H9 (cell line): ENCODE data around the gene KRT80. TPM values are rescaled to one million over a fixed set of nuclear protein-coding genes. Genes with fewer than 3 reads are reported as not detected.

Experiments
- DNase-seq: peaks from one replicate; pipeline ENCODE4 v3.0.0-alpha.2; 2017
- H2AFZ ChIP-seq: one replicate; pipeline ENCODE4 v1.6.1; 2013; ENCODE audit warnings: mild to moderate bottlenecking, low read length, control low read depth, moderate library complexity
- H2AK5ac ChIP-seq: 2 replicates; pipeline ENCODE4 v1.6.1; 2013; ENCODE audit warnings: low read length, control low read depth, mixed read lengths; ENCODE audit not compliant: insufficient read length
- H2BK120ac ChIP-seq: one replicate; pipeline ENCODE4 v1.6.1; 2013; ENCODE audit warnings: low read depth, mild to moderate bottlenecking, low read length, control low read depth, inconsistent platforms; ENCODE audit not compliant: poor library complexity, severe bottlenecking
- H2BK12ac ChIP-seq: 2 replicates; pipeline ENCODE4 v1.6.1; 2013; ENCODE audit warnings: low read length, control low read depth, mixed read lengths, low read depth; ENCODE audit not compliant: insufficient read length
- H2BK15ac ChIP-seq: 2 replicates; pipeline ENCODE4 v1.6.1; 2013; ENCODE audit warnings: low read depth, low read length, control low read depth
- H2BK20ac ChIP-seq: one replicate; pipeline ENCODE4 v1.6.1; 2013; ENCODE audit warnings: low read depth, mild to moderate bottlenecking, low read length, control low read depth, inconsistent platforms; ENCODE audit not compliant: poor library complexity, severe bottlenecking
- H2BK5ac ChIP-seq: 2 replicates; pipeline ENCODE4 v1.6.1; 2013; ENCODE audit warnings: low read length, control low read depth, mixed read lengths; ENCODE audit not compliant: insufficient read length
- H3K14ac ChIP-seq: 2 replicates; pipeline ENCODE4 v1.6.1; 2013; ENCODE audit warnings: low read length, control low read depth; ENCODE audit not compliant: insufficient read depth
- H3K18ac ChIP-seq: 2 replicates; pipeline ENCODE4 v1.6.1; 2013; ENCODE audit warnings: low read depth, mild to moderate bottlenecking, mixed read lengths, low read length, control low read depth; ENCODE audit not compliant: insufficient read length
- H3K23ac ChIP-seq: 2 replicates; pipeline ENCODE4 v1.6.1; 2013; ENCODE audit warnings: low read length, control low read depth, mixed read lengths, low read depth; ENCODE audit not compliant: insufficient read length
- H3K23me2 ChIP-seq: 2 replicates; pipeline ENCODE4 v1.6.1; 2013; ENCODE audit warnings: low read depth, mild to moderate bottlenecking, mixed read lengths, low read length, control low read depth; ENCODE audit not compliant: insufficient read length, poor library complexity, severe bottlenecking
- H3K27ac ChIP-seq: 2 replicates; pipeline ENCODE4 v1.5.1; 2013; ENCODE audit warnings: low read length, control low read depth, mixed read lengths, low read depth; ENCODE audit not compliant: insufficient read length
- H3K27me3 ChIP-seq: 2 replicates; pipeline ENCODE4 v1.6.1; 2013; ENCODE audit warnings: low read length, control low read depth, inconsistent platforms; ENCODE audit not compliant: insufficient read depth
- H3K4ac ChIP-seq: 2 replicates; pipeline ENCODE4 v1.6.1; 2013; ENCODE audit warnings: low read depth, mild to moderate bottlenecking, control low read depth, inconsistent platforms, low read length, moderate library complexity
- H3K4me1 ChIP-seq: 2 replicates; pipeline ENCODE4 v1.6.1; 2013; ENCODE audit warnings: low read length, control low read depth, inconsistent platforms; ENCODE audit not compliant: insufficient read depth
- H3K4me2 ChIP-seq: 2 replicates; pipeline ENCODE4 v1.6.1; 2013; ENCODE audit warnings: low read length, control low read depth, mixed read lengths; ENCODE audit not compliant: insufficient read length, insufficient read depth
- H3K56ac ChIP-seq: 2 replicates; pipeline ENCODE4 v1.6.1; 2013; ENCODE audit warnings: low read depth, mild to moderate bottlenecking, mixed read lengths, low read length, control low read depth; ENCODE audit not compliant: insufficient read length
- H3K79me1 ChIP-seq: 2 replicates; pipeline ENCODE4 v1.6.1; 2013; ENCODE audit warnings: low read depth, mild to moderate bottlenecking, moderate library complexity, low read length, control low read depth, inconsistent platforms; ENCODE audit not compliant: insufficient read depth, poor library complexity, severe bottlenecking
- H3K79me2 ChIP-seq: 2 replicates; pipeline ENCODE4 v1.6.1; 2013; ENCODE audit warnings: low read length, control low read depth, inconsistent platforms; ENCODE audit not compliant: insufficient read depth
- H3K9ac ChIP-seq: 2 replicates; pipeline ENCODE4 v1.6.1; 2013; ENCODE audit warnings: low read length, control low read depth, mixed read lengths; ENCODE audit not compliant: insufficient read length; ENCODE audit errors: extremely low read depth
- H3K9me3 ChIP-seq: one replicate; pipeline ENCODE4 v1.6.1; 2013; ENCODE audit warnings: low read depth, low read length, inconsistent platforms; ENCODE audit not compliant: control insufficient read depth
- H3T11ph ChIP-seq: one replicate; pipeline ENCODE4 v1.6.1; 2013; ENCODE audit warnings: mild to moderate bottlenecking, low read length, control low read depth, inconsistent platforms
- H4K20me1 ChIP-seq: one replicate; pipeline ENCODE4 v1.6.1; 2013; ENCODE audit not compliant: control insufficient read depth, insufficient read length, insufficient read depth
- H4K5ac ChIP-seq: 2 replicates; pipeline ENCODE4 v1.6.1; 2013; ENCODE audit warnings: low read depth, mild to moderate bottlenecking, mixed read lengths, low read length, control low read depth; ENCODE audit not compliant: insufficient read length
- H4K8ac ChIP-seq: replicated peaks from 2 replicates; pipeline ENCODE4 v1.6.1; 2013; ENCODE audit warnings: low read length, control low read depth, mixed read lengths, low read depth; ENCODE audit not compliant: insufficient read length
- H4K91ac ChIP-seq: 2 replicates; pipeline ENCODE4 v1.6.1; 2013; ENCODE audit warnings: low read depth, mild to moderate bottlenecking, moderate library complexity, mixed read lengths, low read length, control low read depth; ENCODE audit not compliant: insufficient read length
- H3K27ac Mint-ChIP-seq, 3 experiments: 2 replicates in 2 of 3; 3 replicates in 1 of 3; pipeline ENCODE4 v1.8.0; 2020 to 2021; ENCODE audit warnings: mixed read lengths in 3 of 3, mild to moderate bottlenecking in 1 of 3, moderate library complexity in 1 of 3
- H3K27me3 Mint-ChIP-seq: 2 replicates; pipeline ENCODE4 v1.8.0; 2021; ENCODE audit warnings: low read depth, mild to moderate bottlenecking, moderate library complexity, mixed read lengths
- H3K36me3 Mint-ChIP-seq, 3 experiments: 2 replicates in 2 of 3; 3 replicates in 1 of 3; pipeline ENCODE4 v1.8.0; 2020 to 2021; ENCODE audit warnings: low read depth in 3 of 3, mixed read lengths in 3 of 3; ENCODE audit not compliant: insufficient read depth in 1 of 3
- H3K4me1 Mint-ChIP-seq, 2 experiments: 2 replicates each; pipeline ENCODE4 v1.8.0; 2020; ENCODE audit warnings: mixed read lengths in 2 of 2
- H3K4me3 Mint-ChIP-seq, 2 experiments: 2 replicates in 1 of 2; 3 replicates in 1 of 2; pipeline ENCODE4 v1.8.0; 2020 to 2021; ENCODE audit warnings: mild to moderate bottlenecking in 2 of 2, mixed read lengths in 2 of 2, moderate library complexity in 1 of 2
- H3K9me3 Mint-ChIP-seq, 2 experiments: 2 replicates in 1 of 2; 3 replicates in 1 of 2; pipeline ENCODE4 v1.8.0; 2020; ENCODE audit warnings: mild to moderate bottlenecking in 2 of 2, mixed read lengths in 2 of 2, moderate library complexity in 1 of 2
- whole genome bisulfite sequencing: extraction: QIAGEN DNeasy Blood & Tissue Kit; methylation state at CpG from one replicate; pipeline ENCODE4 v1.1.7; 2013; ENCODE audit warnings: missing lambda C conversion rate, low lambda C conversion rate, mixed read lengths; ENCODE audit not compliant: insufficient read length; ENCODE audit errors: extremely low coverage; 5-methylcytosine and 5-hydroxymethylcytosine counted together
- total RNA-seq: library from RNA; stranded (reverse); gene quantifications from 2 replicates; pipeline ENCODE4 v1.2.1, GENCODE V29; 2021
- TF ChIP-seq, protein P1 (sequence below): fragments of 200-600 bp; sonication (generic); conservative IDR thresholded peaks from 3 replicates; pipeline ENCODE4 v1.8.0; 2021; ENCODE audit warnings: antibody characterized with exemption, mild to moderate bottlenecking

Gene KRT80
- total RNA-seq, 1 experiment from 2014 or later: not detected

DNA sequence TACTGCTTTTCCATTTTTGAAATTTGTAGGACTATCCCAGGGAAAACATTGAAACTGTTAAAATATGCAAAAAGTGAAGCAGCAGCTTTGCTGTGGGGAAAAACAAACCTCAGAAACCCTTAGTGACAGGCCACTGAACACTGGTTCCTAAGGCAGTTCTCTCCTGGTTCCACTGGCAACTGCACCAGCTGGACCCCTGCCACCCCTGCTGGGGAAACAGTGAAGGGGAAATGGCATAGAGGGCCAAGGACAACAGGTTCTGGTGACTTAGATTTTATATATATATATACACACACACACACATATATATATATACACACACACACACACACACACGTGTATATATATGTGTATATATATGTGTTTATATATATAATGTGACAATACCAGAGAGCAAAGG is 25.0 kb upstream of the KRT80 start:
- no peak overlapping the region for H3K23ac ChIP-seq
- H4K5ac ChIP-seq: no peak overlapping the region
- no peaks in the 10 kb centered on the region for H3K23me2 ChIP-seq
- no peak overlapping the region for H2BK12ac ChIP-seq
- H2BK15ac ChIP-seq: no peak overlapping the region
- no peak overlapping the region for H3K14ac ChIP-seq
- Mint-ChIP-seq H3K36me3 (no peaks in the 10 kb centered on the region), H3K27me3 (peaks cover 11% of the 10 kb centered on the region), H3K4me1 (peaks cover 4 to 15% of the 10 kb centered on the region in 2 experiments), H3K27ac (no peak overlapping the region), H3K9me3 (no peaks in the 10 kb centered on the region), H3K4me3 (no peak overlapping the region)
- TF ChIP-seq, protein P1, sequence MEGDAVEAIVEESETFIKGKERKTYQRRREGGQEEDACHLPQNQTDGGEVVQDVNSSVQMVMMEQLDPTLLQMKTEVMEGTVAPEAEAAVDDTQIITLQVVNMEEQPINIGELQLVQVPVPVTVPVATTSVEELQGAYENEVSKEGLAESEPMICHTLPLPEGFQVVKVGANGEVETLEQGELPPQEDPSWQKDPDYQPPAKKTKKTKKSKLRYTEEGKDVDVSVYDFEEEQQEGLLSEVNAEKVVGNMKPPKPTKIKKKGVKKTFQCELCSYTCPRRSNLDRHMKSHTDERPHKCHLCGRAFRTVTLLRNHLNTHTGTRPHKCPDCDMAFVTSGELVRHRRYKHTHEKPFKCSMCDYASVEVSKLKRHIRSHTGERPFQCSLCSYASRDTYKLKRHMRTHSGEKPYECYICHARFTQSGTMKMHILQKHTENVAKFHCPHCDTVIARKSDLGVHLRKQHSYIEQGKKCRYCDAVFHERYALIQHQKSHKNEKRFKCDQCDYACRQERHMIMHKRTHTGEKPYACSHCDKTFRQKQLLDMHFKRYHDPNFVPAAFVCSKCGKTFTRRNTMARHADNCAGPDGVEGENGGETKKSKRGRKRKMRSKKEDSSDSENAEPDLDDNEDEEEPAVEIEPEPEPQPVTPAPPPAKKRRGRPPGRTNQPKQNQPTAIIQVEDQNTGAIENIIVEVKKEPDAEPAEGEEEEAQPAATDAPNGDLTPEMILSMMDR: no peak
- H3K27ac ChIP-seq: no peak overlapping the region
- WGBS: no CpG with 5 or more reads among the region's 1 CpG
- H3K79me2 ChIP-seq: no peaks in the 10 kb centered on the region
- H2BK5ac ChIP-seq: no peak overlapping the region
- no peak overlapping the region for H3K4me2 ChIP-seq
- H3K4me1 ChIP-seq: no peaks in the 10 kb centered on the region
- H3K9ac ChIP-seq: no peak overlapping the region
- no peak overlapping the region for H3K4ac ChIP-seq
- H3T11ph ChIP-seq: no peak overlapping the region
- no peak overlapping the region for H3K56ac ChIP-seq
- H2BK20ac ChIP-seq: no peak overlapping the region
- no peak overlapping the region for H4K8ac ChIP-seq
- no peaks in the 10 kb centered on the region for H3K27me3 ChIP-seq
- H2BK120ac ChIP-seq: no peak overlapping the region
- H3K18ac ChIP-seq: no peak overlapping the region
- no peaks in the 10 kb centered on the region for H3K79me1 ChIP-seq
- no peaks in the 10 kb centered on the region for H4K20me1 ChIP-seq
- H4K91ac ChIP-seq: no peak overlapping the region
- no peak for DNase-seq
- H3K9me3 ChIP-seq: no peaks in the 10 kb centered on the region
- H2AK5ac ChIP-seq: no peak overlapping the region
- no peak overlapping the region for H2AFZ ChIP-seq
